ENCODE data around the gene ZFYVE19. TPM values are rescaled to one million over a fixed set of nuclear protein-coding genes. Genes with fewer than 3 reads are reported as not detected.

Gene ZFYVE19
- total RNA-seq, result 10 to 100 TPM in 2 of 6 donors, 1 to 10 TPM in 4; 7.4 to 14.4 (median 8.2) TPM
- 10 to 100 TPM; 19.0 to 27.3 TPM for polyA plus RNA-seq

DNA sequence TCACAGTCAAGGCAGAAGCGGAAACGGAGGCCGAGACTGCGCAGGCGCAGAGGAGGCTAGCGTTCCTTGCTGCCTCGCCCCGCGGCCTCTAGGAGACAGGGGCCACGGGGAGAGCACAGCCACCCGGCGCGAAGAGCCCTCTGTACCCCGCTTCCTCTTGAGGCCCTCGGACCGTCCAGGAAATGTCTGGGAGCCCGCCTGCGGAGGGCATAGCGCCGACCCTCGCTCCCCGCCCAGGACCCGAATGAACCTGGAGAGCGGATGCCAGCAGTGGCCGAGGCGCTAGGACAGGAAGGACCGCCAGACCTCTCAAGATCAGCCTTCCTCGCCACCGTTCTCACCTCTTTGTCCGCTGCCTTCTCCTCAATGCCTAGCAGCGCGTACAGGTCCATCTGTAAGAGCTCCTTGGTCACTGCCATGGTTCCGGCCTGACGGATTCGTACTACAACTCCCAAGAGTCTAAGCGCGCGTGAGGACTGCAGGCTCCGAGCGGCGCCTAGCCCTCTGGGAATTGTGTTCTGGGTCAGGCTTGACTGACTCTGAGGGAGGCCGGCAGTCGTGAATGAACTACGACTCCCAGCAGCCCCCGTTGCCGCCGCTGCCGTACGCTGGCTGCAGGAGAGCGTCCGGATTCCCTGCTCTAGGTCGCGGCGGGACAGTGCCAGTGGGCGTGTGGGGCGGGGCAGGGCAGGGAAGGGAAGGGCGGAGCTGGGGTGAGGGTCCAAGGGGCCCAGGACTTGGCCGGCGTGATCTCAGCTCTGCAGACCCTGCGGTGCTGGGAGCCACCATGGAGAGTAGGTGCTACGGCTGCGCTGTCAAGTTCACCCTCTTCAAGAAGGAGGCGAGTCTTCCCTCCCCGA lies at the start of gene ZFYVE19, which contains the start of gene DNAJC17:
TSS of gene ZFYVE19 (plus strand) at position 62 of the 860 bp plus-strand sequence. CDS start at position 563, 501 bp downstream.
TSS of gene DNAJC17 (minus strand) at position 446 of the 860 bp plus-strand sequence. CDS start at position 419, 27 bp downstream.
- peak; percentile 47 for FAIRE-seq
- peak; percentile 97 to 99 (median 98) for ATAC-seq
- Histone ChIP-seq H3K4me1 (peaks cover 3 to 13% (median 7%) of the 10 kb centered on the region in 3 donors), H3K9me3 (no peaks in the 10 kb centered on the region), H3K4me3 (peak within 1 kb of the TSS; percentile 91 to 96 (median 93)), H3K27ac (peak within 1 kb of the TSS; percentile 82 to 93 (median 89)), H3K36me3 (no peaks in the 10 kb centered on the region), H3K27me3 (no peaks in the 10 kb centered on the region)
- WGBS, 2 donors, result 0 to 1% methylated on average over 61 to 64 of the region's 64 CpGs
- DNase-seq, result peak; percentile 92 to 98 (median 96)
- intact Hi-C loops (cut with DNase I), result no loop called here
- TF ChIP-seq, protein P1, sequence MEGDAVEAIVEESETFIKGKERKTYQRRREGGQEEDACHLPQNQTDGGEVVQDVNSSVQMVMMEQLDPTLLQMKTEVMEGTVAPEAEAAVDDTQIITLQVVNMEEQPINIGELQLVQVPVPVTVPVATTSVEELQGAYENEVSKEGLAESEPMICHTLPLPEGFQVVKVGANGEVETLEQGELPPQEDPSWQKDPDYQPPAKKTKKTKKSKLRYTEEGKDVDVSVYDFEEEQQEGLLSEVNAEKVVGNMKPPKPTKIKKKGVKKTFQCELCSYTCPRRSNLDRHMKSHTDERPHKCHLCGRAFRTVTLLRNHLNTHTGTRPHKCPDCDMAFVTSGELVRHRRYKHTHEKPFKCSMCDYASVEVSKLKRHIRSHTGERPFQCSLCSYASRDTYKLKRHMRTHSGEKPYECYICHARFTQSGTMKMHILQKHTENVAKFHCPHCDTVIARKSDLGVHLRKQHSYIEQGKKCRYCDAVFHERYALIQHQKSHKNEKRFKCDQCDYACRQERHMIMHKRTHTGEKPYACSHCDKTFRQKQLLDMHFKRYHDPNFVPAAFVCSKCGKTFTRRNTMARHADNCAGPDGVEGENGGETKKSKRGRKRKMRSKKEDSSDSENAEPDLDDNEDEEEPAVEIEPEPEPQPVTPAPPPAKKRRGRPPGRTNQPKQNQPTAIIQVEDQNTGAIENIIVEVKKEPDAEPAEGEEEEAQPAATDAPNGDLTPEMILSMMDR (IDR thresholded peaks at IDR 0.05), result peak in 1 of 4 donors; percentile 6

DNA sequence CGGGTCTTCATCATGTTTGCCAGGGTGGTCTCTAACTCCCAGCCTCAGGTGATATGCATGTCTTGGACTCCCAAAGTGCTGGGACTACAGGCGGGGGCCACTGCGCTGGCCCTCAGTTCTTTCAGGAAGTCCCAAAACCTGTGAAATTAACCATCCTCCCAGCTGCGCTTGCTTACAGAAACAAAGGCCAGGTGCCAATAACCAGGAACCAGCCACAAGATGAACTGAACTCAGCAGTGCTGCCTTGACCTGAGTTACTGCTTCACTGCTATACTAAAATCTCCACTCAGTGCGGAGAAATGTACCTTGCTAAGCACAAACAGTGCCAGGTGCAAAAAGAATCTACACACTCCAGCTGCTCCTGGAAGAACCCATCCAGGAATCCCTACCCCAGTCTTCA lies 46.9 kb upstream of the ZFYVE19 start:
- Histone ChIP-seq H3K4me3 (no peak overlapping the region), H3K36me3 (no peaks in the 10 kb centered on the region), H3K4me1 (peaks cover 6 to 8% (median 8%) of the 10 kb centered on the region in 3 donors), H3K27ac (no peak overlapping the region), H3K9me3 (no peaks in the 10 kb centered on the region), H3K27me3 (no peaks in the 10 kb centered on the region)
- DNase-seq (no peak), FAIRE-seq (no peak), ATAC-seq (no peak)
- intact Hi-C loops (cut with DNase I), result no loop called here
- WGBS, 2 donors, result 89 to 93% methylated on average over 5 of the region's 5 CpGs
- TF ChIP-seq, protein P1 (IDR thresholded peaks at IDR 0.05), result no peak

GRCh38 chr15:40762919-40763800 lies 43.7 kb upstream of the ZFYVE19 start:
- no peaks in the 10 kb centered on the region for H3K27me3 ChIP-seq
- H3K9me3 ChIP-seq, result no peaks in the 10 kb centered on the region
- FAIRE-seq, result no peak
- peak; percentile 78 to 96 (median 87) for DNase-seq
- H3K36me3 ChIP-seq, result no peaks in the 10 kb centered on the region
- intact Hi-C loops (cut with DNase I), result no loop called here
- peaks cover 9 to 13% (median 9%) of the 10 kb centered on the region in 3 donors for H3K4me1 ChIP-seq
- TF ChIP-seq, protein P1 (IDR thresholded peaks at IDR 0.05), result no peak
- H3K27ac ChIP-seq, result peak overlapping the region; percentile 76 to 92 (median 87)
- peak; percentile 49 to 68 (median 58) for ATAC-seq
- H3K4me3 ChIP-seq, result peak overlapping the region; percentile 40 to 56 (median 50)
- 28 to 31% methylated on average over 50 to 55 of the region's 55 CpGs for WGBS, 2 donors

DNA sequence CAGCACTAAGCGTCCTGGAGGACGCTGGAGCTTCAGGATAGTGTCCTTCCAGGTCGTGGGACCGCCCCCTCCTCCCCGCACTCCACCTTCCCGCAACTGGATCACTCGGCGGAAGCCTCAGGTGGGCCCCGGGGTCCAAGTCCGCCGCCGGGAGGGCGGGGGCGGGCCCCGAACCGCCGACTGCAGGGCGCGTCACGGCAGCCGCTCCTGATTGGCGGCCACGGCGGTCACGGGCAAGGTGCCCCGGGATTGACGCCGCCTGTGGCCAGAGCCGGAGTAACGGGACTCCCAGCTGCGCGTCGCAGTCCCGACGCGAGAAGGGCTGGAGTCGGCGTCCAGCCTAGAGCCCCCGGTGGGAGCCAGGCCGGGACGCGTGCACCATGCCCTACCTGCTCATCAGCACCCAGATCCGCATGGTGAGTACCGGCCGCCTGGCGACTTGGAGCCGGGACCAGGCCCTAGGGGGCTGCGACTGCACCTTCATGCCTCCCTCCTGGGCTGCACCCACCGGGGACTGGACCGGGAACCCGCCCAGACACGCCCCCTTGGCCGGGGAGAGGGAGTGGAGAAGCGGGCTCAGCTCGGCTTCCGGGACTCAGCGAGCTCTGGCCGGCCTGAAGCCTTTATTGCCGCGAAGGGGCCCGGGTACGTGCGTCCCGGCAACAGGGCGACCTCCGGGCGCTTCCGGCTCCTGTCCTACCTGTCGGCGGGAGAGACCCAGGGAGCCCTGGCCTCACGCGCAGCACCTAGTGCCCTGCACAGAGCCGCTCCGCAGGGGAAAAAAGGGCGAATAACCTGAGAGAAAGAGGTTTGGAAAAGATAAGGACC lies 42.9 kb upstream of the ZFYVE19 start, which contains the start of gene GCHFR:
TSS of gene GCHFR (plus strand) at position 268 of the 828 bp plus-strand sequence. CDS start at position 381, 113 bp downstream.
- TF ChIP-seq, protein P1 (IDR thresholded peaks at IDR 0.05), result peak in 3 of 4 donors; percentile 11 to 32 (median 30)
- Histone ChIP-seq H3K9me3 (no peaks in the 10 kb centered on the region), H3K27me3 (no peaks in the 10 kb centered on the region), H3K36me3 (no peaks in the 10 kb centered on the region), H3K4me1 (peaks cover 9 to 13% (median 9%) of the 10 kb centered on the region in 3 donors), H3K27ac (peak within 1 kb of the TSS; percentile 76 to 92 (median 87)), H3K4me3 (peak within 1 kb of the TSS; percentile 40 to 56 (median 50))
- intact Hi-C loops (cut with DNase I), result no loop called here
- WGBS, 2 donors, result 0% methylated on average over 58 to 75 of the region's 75 CpGs
- FAIRE-seq (no peak), DNase-seq (peak; percentile 80 to 94 (median 85)), ATAC-seq (peak; percentile 74 to 85 (median 83))
